GM19372 (cell line): ENCODE results near the gene PEX3.

Source experiments
- ATAC-seq: cut with Tn5 transposase; IDR thresholded peaks from one replicate; pipeline ENCODE4 v1.9.1; 2021; ENCODE audit warnings: mild to moderate bottlenecking, low read depth, moderate library complexity; ENCODE audit not compliant: unreplicated experiment

The PEX3 gene

GRCh38 chr6:143450453-143451371, at the start of gene PEX3, which contains the start of gene ADAT2:
PEX3 (plus strand) TSS chr6:143450805; CDS start chr6:143451043, 238 bp downstream.
ADAT2 (minus strand) TSS chr6:143450695; CDS start chr6:143450658, 37 bp downstream.
- peak; percentile 97 for ATAC-seq

GRCh38 chr6:143401068-143401446, 49.5 kb upstream of the PEX3 start:
- ATAC-seq: no peak

GRCh38 chr6:143401636-143402370, 48.8 kb upstream of the PEX3 start:
- ATAC-seq: no peak

- no peak for ATAC-seq
Measured at GRCh38 chr6:143402721-143403336, 47.8 kb upstream of the PEX3 start.

- ATAC-seq: no peak
Measured at GRCh38 chr6:143405373-143406154, 45.0 kb upstream of the PEX3 start.

GRCh38 chr6:143406673-143407072, 43.9 kb upstream of the PEX3 start:
- ATAC-seq: no peak

- ATAC-seq: no peak
Measured at GRCh38 chr6:143408151-143408786, 42.3 kb upstream of the PEX3 start.

- no peak for ATAC-seq
Measured at GRCh38 chr6:143408787-143409162, 41.8 kb upstream of the PEX3 start.

- ATAC-seq: no peak
Measured at GRCh38 chr6:143410859-143411270, 39.7 kb upstream of the PEX3 start.

- no peak for ATAC-seq
Measured at GRCh38 chr6:143414769-143415168, 35.8 kb upstream of the PEX3 start.

GRCh38 chr6:143419526-143419925, 31.1 kb upstream of the PEX3 start:
- no peak for ATAC-seq

GRCh38 chr6:143426026-143426425, 24.6 kb upstream of the PEX3 start:
- no peak for ATAC-seq

GRCh38 chr6:143427109-143427817, 23.3 kb upstream of the PEX3 start:
- peak; percentile 100 for ATAC-seq

- no peak for ATAC-seq
Measured at GRCh38 chr6:143429970-143430369, 20.6 kb upstream of the PEX3 start.

GRCh38 chr6:143431226-143431625, 19.4 kb upstream of the PEX3 start:
- no peak for ATAC-seq

GRCh38 chr6:143432588-143432987, 18.0 kb upstream of the PEX3 start:
- no peak for ATAC-seq

GRCh38 chr6:143441010-143441409, 9.6 kb upstream of the PEX3 start:
- no peak for ATAC-seq

GRCh38 chr6:143441680-143442545, 8.7 kb upstream of the PEX3 start:
- ATAC-seq: no peak
